Stimulated activated effector memory CD8-positive, alpha-beta T cell treated with anti-CD3 and anti-CD28 coated beads, Interleukin-12 subunit alpha, Interleukin-12 subunit beta, amount 100 ng/mL, for 72 hours (primary cell): ENCODE measurements around the gene IFIH1.

ENCODE experiments used
- ATAC-seq: fragments of 150-1000 bp; cut with Tn5 transposase; 2 replicates; pipeline ENCODE4 v1.10.0; 2021
- DNase-seq, 2 donors: peaks; one replicate each; pipeline ENCODE4 v3.0.0; 2021 to 2022; ENCODE audit warnings: low spot score in 2 of 2
- H3K27ac Mint-ChIP-seq: one replicate; pipeline ENCODE4 v1.8.0; 2022; ENCODE audit warnings: mild to moderate bottlenecking, mixed read lengths
- H3K36me3 Mint-ChIP-seq: one replicate; pipeline ENCODE4 v1.8.0; 2022; ENCODE audit warnings: mild to moderate bottlenecking, mixed read lengths
- H3K4me1 Mint-ChIP-seq: one replicate; pipeline ENCODE4 v1.8.0; 2022; ENCODE audit warnings: mixed read lengths
- H3K4me3 Mint-ChIP-seq: one replicate; pipeline ENCODE4 v1.8.0; 2022; ENCODE audit warnings: mild to moderate bottlenecking, mixed read lengths
- H3K9me3 Mint-ChIP-seq: one replicate; pipeline ENCODE4 v1.8.0; 2022; ENCODE audit warnings: mixed read lengths

The IFIH1 gene

DNA sequence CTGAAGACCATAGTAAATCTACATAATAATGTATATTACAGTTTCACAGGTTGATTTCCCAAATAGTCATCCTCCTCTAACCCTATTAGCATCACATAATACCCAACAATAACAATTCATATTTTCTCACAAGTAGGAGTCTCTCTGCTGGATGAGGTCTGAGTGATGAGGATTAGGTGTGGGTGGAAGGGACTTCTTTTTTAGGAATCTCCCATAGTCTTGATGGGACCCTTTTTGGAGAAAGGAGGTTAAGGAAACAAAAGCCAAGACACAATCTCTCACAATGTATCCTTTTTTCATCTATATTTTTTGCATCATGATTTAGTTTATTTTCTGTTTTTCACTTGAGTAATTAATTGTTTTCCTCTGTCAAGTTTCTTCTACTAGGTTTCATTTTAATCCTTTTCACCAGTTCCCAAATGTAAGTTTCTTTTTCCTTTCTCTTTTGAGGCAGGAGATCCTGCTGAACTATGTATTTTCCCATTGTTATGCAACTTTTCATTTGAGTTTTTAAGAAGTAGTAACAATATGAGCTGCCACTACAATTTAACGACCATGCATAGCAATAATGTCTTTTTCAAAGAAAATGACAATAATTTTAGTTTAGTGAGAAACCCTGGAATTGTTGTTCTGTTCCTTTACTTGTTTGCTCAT lies 2.5 kb upstream of the IFIH1 start:
- no peaks in the 10 kb centered on the region for H3K9me3 Mint-ChIP-seq
- ATAC-seq = no peak
- DNase-seq = no peak
- no peak overlapping the region for H3K4me3 Mint-ChIP-seq
- H3K4me1 Mint-ChIP-seq = peaks cover 33% of the 10 kb centered on the region
- peaks cover 10% of the 10 kb centered on the region for H3K36me3 Mint-ChIP-seq
- peak overlapping the region; percentile 99 for H3K27ac Mint-ChIP-seq

DNA sequence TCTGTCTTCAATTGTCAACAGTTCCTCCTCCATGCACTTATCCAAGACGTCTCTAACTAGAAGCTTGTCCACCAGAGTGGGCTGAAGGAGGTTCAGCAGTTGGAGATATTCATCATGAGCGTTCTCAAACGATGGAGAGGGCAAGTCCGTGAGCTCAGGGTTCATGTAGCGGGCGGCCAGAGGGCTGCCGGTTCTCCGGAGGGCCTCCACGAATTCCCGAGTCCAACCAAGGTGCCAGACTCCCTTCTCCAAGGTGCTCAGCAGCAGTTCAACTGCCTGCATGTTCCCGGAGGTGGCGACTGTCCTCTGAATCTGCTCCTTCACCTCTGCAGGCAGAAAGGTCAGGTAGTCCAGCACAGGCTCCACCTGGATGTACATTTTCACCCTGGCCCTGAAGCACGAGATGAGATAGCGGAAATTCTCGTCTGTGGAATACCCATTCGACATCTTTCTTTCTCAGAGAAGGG lies 590 bp downstream of the IFIH1 start:
- Mint-ChIP-seq H3K9me3 (no peaks in the 10 kb centered on the region), H3K4me1 (peaks cover 55% of the 10 kb centered on the region), H3K36me3 (peaks cover 16% of the 10 kb centered on the region), H3K27ac (peak overlapping the region; percentile 99), H3K4me3 (peak overlapping the region; percentile 92)
- ATAC-seq (peak; percentile 22), DNase-seq (peak; percentile 21 to 70)

DNA sequence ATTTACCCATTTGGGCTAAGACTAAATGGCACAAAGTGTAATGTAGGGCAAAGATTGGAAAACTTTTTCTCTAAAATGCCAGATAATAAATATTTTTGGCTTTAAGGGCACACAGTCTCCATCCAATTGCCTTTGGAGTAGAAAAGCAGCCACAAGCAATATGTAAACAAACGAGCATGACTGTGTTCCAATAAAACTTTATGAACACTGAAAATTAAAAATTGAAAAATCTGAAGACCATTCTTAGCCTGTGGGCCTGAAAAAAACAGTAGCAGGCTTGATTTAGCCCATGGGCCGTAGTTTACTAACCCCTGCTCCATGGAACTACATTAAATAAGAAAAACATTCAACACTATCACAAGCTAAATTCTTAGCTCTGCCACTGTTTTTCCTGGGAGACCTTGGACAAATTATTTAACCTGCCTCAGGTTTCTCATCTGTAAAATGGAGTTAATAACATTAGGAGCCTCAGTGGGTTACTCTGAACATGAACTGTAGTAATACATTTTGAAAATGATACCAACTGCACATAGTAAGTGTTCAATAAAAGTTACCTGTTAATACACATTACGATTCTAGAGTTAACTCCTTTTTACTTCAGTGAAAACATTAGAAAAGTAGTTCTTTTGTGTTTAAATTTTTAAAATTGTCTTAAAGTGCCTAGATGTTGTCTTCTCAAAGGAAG lies 1.3 kb downstream of the IFIH1 start:
- H3K4me1 Mint-ChIP-seq = peaks cover 55% of the 10 kb centered on the region
- H3K27ac Mint-ChIP-seq = peak overlapping the region; percentile 99
- ATAC-seq = no peak
- DNase-seq = no peak
- H3K36me3 Mint-ChIP-seq = peaks cover 16% of the 10 kb centered on the region
- no peaks in the 10 kb centered on the region for H3K9me3 Mint-ChIP-seq
- H3K4me3 Mint-ChIP-seq = peak overlapping the region; percentile 92

DNA sequence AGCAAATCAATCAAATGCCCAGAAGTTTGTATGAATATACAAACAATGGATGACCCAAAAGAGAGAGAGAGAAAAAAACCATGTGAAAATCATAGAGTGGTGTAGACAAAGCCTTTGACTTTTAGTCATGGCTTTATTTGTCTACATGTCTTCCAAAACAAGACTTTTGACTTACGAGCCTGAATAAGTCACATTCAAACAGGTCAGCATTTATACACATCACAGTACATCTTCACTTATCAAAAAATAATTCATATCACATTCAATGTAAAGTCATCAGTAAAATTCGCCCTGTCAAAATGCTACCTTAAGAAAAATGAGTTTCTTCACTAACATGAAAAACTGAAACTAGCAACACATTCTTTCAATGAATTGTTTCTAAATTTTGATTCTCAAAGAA lies 1.9 kb downstream of the IFIH1 start:
- Mint-ChIP-seq H3K4me3 (peak overlapping the region; percentile 92), H3K9me3 (no peaks in the 10 kb centered on the region), H3K27ac (peak overlapping the region; percentile 99), H3K36me3 (peaks cover 16% of the 10 kb centered on the region), H3K4me1 (peaks cover 55% of the 10 kb centered on the region)
- DNase-seq (no peak), ATAC-seq (no peak)

GRCh38 chr2:162315938-162316337 lies 2.5 kb downstream of the IFIH1 start:
- Mint-ChIP-seq H3K4me1 (peaks cover 48% of the 10 kb centered on the region), H3K4me3 (peak overlapping the region; percentile 92), H3K27ac (peak overlapping the region; percentile 99), H3K9me3 (no peaks in the 10 kb centered on the region), H3K36me3 (peaks cover 17% of the 10 kb centered on the region)
- DNase-seq (no peak), ATAC-seq (no peak)

DNA sequence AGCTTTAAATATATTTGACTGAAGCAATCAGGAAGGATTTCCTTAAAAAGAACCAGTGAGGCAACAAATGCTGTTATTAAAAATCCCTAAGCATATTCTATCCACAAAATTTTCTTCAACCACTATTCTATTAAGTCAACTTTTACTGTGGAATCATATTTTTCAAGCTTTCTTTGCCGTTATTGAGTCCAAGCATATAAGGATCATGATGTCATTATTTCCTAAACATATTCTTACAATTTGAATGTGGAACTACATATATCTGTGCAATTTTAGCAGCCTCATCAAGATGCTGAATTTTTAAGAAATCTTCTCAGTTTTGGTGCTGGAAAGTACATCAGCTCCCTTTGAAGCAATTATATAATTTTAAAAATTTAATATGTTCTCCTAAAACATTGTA lies 5.6 kb downstream of the IFIH1 start:
- no peak overlapping the region for H3K27ac Mint-ChIP-seq
- DNase-seq = no peak
- peaks cover 24% of the 10 kb centered on the region for H3K36me3 Mint-ChIP-seq
- peaks cover 47% of the 10 kb centered on the region for H3K4me1 Mint-ChIP-seq
- H3K4me3 Mint-ChIP-seq = no peak overlapping the region
- no peak for ATAC-seq
- H3K9me3 Mint-ChIP-seq = no peaks in the 10 kb centered on the region

DNA sequence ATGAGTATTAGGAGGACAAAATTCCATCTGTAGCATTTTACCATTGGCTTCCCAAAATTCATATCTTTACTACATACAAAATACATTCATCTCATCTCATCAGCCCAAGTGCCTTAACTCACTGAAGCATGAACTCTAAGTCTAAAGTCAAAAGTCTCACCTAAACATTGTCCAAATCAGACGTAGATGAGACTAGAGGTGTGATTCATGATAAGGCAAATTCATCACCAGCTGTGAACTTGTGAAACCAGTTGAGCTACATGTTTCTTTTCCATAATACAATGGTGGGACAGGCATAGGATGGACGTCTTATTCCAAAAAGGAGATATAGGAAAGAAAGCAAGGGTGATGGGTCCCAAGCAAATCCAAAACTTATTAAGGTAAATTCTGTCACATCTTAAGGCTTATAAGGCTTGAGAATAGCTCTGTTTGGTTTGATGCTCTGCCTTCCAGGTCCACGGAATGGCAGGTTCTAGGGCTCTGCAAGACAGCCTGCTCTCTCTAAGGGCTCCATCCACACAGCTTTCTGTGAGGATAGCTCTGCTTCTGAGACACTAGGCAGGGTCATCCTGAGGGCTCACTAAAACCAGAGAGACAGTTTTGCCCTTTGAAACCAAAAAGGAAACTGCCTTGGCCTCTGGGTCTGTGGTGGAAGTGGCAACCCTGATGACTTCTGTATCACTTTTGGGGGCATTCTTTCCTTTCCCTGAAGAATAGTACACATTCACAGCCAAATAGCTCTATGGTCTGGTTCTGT lies 9.6 kb downstream of the IFIH1 start:
- H3K9me3 Mint-ChIP-seq = no peaks in the 10 kb centered on the region
- no peak overlapping the region for H3K4me3 Mint-ChIP-seq
- peak overlapping the region; percentile 36 for H3K27ac Mint-ChIP-seq
- no peak for DNase-seq
- peak; percentile 74 for ATAC-seq
- H3K4me1 Mint-ChIP-seq = peaks cover 20% of the 10 kb centered on the region
- H3K36me3 Mint-ChIP-seq = peaks cover 45% of the 10 kb centered on the region

DNA sequence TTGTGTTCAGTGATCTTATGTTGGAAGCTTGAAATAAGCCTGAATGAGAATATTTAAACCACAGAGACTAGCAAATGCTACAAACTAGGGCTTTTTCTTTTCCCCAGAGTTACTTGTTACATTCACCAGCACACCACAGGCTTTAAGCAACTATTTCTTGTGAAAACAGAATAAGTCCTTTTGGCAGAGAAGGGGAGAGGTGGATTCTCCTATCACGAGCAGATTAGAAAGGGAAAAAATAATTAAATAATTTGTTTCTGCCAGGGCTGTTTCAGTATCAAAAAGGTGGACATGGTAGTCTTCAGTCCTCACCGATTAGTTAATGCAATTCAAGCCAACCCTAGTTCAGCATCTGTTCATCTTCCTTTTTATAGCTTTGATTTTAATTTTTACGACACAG lies 12.6 kb downstream of the IFIH1 start:
- no peak for DNase-seq
- Mint-ChIP-seq H3K4me3 (no peak overlapping the region), H3K27ac (no peak overlapping the region), H3K9me3 (no peaks in the 10 kb centered on the region), H3K36me3 (peaks cover 44% of the 10 kb centered on the region), H3K4me1 (peaks cover 16% of the 10 kb centered on the region)
- ATAC-seq = no peak

- Mint-ChIP-seq H3K4me1 (no peaks in the 10 kb centered on the region), H3K36me3 (peaks cover 22% of the 10 kb centered on the region), H3K9me3 (no peaks in the 10 kb centered on the region), H3K4me3 (no peak overlapping the region), H3K27ac (no peak overlapping the region)
- no peak for DNase-seq
- ATAC-seq = no peak
Measured at GRCh38 chr2:162301877-162302276, 16.6 kb downstream of the IFIH1 start.

DNA sequence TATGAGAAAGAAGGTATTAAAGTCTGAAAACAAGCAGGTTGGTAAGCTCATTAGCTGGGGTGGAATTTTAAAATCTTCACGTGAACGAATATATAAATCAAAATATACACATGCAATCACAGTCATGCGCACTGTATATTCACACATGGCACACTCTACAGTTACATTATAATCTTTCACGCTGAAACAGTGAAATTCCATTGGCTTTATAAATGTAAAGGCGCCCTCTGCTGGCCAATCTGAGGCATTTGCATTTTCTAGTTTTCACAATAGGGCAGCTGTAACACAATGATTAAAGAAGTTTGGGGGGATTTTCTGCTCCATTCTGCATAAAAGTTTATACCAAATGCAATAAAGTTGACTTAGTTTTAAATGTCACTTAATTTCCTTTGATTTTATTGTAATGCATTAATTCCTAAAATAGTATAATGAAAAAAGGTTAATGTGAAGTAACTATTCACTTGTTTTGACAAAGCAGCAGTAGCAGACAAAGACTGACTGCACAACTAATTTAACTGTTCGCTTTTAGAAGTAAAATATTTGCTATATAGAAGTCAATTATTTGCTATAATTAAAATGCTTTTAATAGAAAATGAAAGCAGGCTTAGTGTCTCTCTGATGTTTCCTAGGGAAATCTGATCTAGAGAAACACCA lies 17.2 kb downstream of the IFIH1 start:
- no peaks in the 10 kb centered on the region for H3K9me3 Mint-ChIP-seq
- H3K27ac Mint-ChIP-seq = no peak overlapping the region
- no peak overlapping the region for H3K4me3 Mint-ChIP-seq
- peak; percentile 71 for ATAC-seq
- peaks cover 16% of the 10 kb centered on the region for H3K36me3 Mint-ChIP-seq
- H3K4me1 Mint-ChIP-seq = no peaks in the 10 kb centered on the region
- DNase-seq = peak; percentile 13 to 66

DNA sequence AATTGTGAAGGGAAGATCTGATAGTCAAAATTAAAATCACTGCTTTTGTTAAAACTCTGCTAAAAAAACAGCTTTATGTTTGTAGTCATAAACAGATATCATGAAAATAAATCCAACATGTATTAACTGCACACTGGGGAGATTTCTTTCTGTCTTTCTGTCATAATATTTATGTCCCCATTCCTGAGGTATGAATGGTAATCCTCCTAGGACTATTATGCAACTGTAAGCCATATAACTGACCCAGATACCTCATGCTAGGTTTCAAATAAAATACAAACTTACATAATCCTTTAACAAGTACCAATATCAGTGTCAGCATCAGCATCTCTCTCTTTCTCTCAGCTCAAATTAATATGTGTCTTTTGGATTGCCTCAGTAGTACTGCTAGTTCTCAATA lies 18.2 kb downstream of the IFIH1 start:
- no peak overlapping the region for H3K27ac Mint-ChIP-seq
- H3K4me1 Mint-ChIP-seq = no peaks in the 10 kb centered on the region

GRCh38 chr2:162298669-162299335 lies 19.7 kb downstream of the IFIH1 start:
- no peak overlapping the region for H3K27ac Mint-ChIP-seq
- ATAC-seq (no peak), DNase-seq (no peak)
- H3K4me3 Mint-ChIP-seq = no peak overlapping the region
- H3K36me3 Mint-ChIP-seq = no peaks in the 10 kb centered on the region
- no peaks in the 10 kb centered on the region for H3K4me1 Mint-ChIP-seq
- H3K9me3 Mint-ChIP-seq = no peaks in the 10 kb centered on the region

More for the DNA sequence above, 18.2 kb downstream of the IFIH1 start:
- no peak for ATAC-seq
- no peak overlapping the region for H3K4me3 Mint-ChIP-seq
- no peaks in the 10 kb centered on the region for H3K9me3 Mint-ChIP-seq
- no peak for DNase-seq
- H3K36me3 Mint-ChIP-seq = peaks cover 8% of the 10 kb centered on the region

GRCh38 chr2:162297925-162298552 lies 20.4 kb downstream of the IFIH1 start:
- Mint-ChIP-seq H3K4me1 (no peaks in the 10 kb centered on the region), H3K9me3 (no peaks in the 10 kb centered on the region), H3K4me3 (no peak overlapping the region), H3K27ac (no peak overlapping the region), H3K36me3 (no peaks in the 10 kb centered on the region)
- DNase-seq = peak; percentile 52 to 74
- ATAC-seq = no peak

GRCh38 chr2:162295009-162295408 lies 23.5 kb downstream of the IFIH1 start:
- no peak overlapping the region for H3K27ac Mint-ChIP-seq
- no peak overlapping the region for H3K4me3 Mint-ChIP-seq
- no peaks in the 10 kb centered on the region for H3K4me1 Mint-ChIP-seq
- DNase-seq (no peak), ATAC-seq (no peak)
- no peaks in the 10 kb centered on the region for H3K9me3 Mint-ChIP-seq
- H3K36me3 Mint-ChIP-seq = peaks cover 12% of the 10 kb centered on the region
